MM.1S (cell line): ENCODE data around the gene NOL4L.
"Not testable (repeated sequence)": the region's sequence is repeated elsewhere in the genome, so short reads cannot be mapped to it uniquely, and the experiment has no call there.

Experiments used
- DNase-seq: peaks from one replicate; pipeline ENCODE4 v3.0.0-alpha.2; 2015
- H2AFZ ChIP-seq: fragments of 300-600 bp; sonication (generic); 2 replicates; pipeline ENCODE4 v1.6.0; 2016; ENCODE audit warnings: antibody characterized with exemption, low read length
- H3F3A ChIP-seq: fragments of 300-600 bp; sonication (generic); 2 replicates; pipeline ENCODE4 v1.6.1; 2016; ENCODE audit warnings: mild to moderate bottlenecking, antibody characterized with exemption, low read length, moderate library complexity, mixed read lengths; ENCODE audit not compliant: insufficient read depth
- H3K27ac ChIP-seq: fragments of 300-600 bp; sonication (generic); 2 replicates; pipeline ENCODE4 v1.5.1; 2016; ENCODE audit warnings: mild to moderate bottlenecking, low read length
- H3K27me3 ChIP-seq: fragments of 300-600 bp; sonication (generic); replicated peaks from 2 replicates; pipeline ENCODE4 v1.6.0; 2016; ENCODE audit warnings: low read length; ENCODE audit not compliant: insufficient read depth
- H3K36me3 ChIP-seq: fragments of 300-600 bp; sonication (generic); replicated peaks from 2 replicates; pipeline ENCODE4 v1.6.1; 2016; ENCODE audit warnings: mild to moderate bottlenecking, low read length, mixed read lengths; ENCODE audit not compliant: insufficient read depth
- H3K4me1 ChIP-seq: fragments of 300-600 bp; sonication (generic); 2 replicates; pipeline ENCODE4 v1.6.1; 2016; ENCODE audit warnings: low read length, mixed read lengths
- H3K4me2 ChIP-seq: fragments of 300-600 bp; sonication (generic); 2 replicates; pipeline ENCODE4 v1.6.0; 2016; ENCODE audit warnings: low read depth, low read length
- H3K4me3 ChIP-seq: fragments of 300-600 bp; sonication (generic); 2 replicates; pipeline ENCODE4 v1.5.1; 2016; ENCODE audit warnings: low read length, mixed read lengths
- H3K79me2 ChIP-seq: fragments of 300-600 bp; sonication (generic); 2 replicates; pipeline ENCODE4 v1.6.1; 2016; ENCODE audit warnings: mixed run types, low read length, mixed read lengths
- H3K9ac ChIP-seq: fragments of 300-600 bp; sonication (generic); 2 replicates; pipeline ENCODE4 v1.6.1; 2016; ENCODE audit warnings: low read length, mixed read lengths
- H3K9me2 ChIP-seq: fragments of 300-600 bp; sonication (generic); replicated peaks from 2 replicates; pipeline ENCODE4 v1.6.1; 2016; ENCODE audit warnings: mild to moderate bottlenecking, low read length, mixed read lengths; ENCODE audit not compliant: insufficient read depth
- H3K9me3 ChIP-seq: fragments of 300-600 bp; sonication (generic); replicated peaks from 2 replicates; pipeline ENCODE4 v1.6.1; 2016; ENCODE audit warnings: mild to moderate bottlenecking, low read length, mixed read lengths; ENCODE audit not compliant: insufficient read depth
- H4K20me1 ChIP-seq: fragments of 300-600 bp; sonication (generic); 2 replicates; pipeline ENCODE4 v1.6.1; 2016; ENCODE audit warnings: mild to moderate bottlenecking, low read length, moderate library complexity, mixed read lengths; ENCODE audit not compliant: insufficient read depth
- CTCF ChIP-seq: fragments of 300-600 bp; sonication (generic); IDR thresholded peaks from 2 replicates; pipeline ENCODE4 v1.5.1; 2016; ENCODE audit warnings: antibody characterized with exemption, low read length, mixed read lengths
- EZH2 ChIP-seq: fragments of 300-600 bp; sonication (generic); optimal IDR thresholded peaks from 2 replicates; pipeline ENCODE3; 2017; ENCODE audit warnings: low read depth, mild to moderate bottlenecking, antibody characterized with exemption, low read length, mixed read lengths
- EZH2phosphoT487 ChIP-seq: fragments of 300-600 bp; sonication (generic); IDR thresholded peaks from 2 replicates; pipeline ENCODE4 v1.6.1; 2018; ENCODE audit warnings: antibody characterized with exemption, low read length

NOL4L gene

GRCh38 chr20:32578840-32579390 is 6.2 kb downstream of the NOL4L start:
- H3K9me2 ChIP-seq = no peaks in the 10 kb centered on the region

GRCh38 chr20:32578062-32578461 is 7.1 kb downstream of the NOL4L start:
- H3K79me2 ChIP-seq, H3K9ac ChIP-seq, H3F3A ChIP-seq, H3K27ac ChIP-seq, H3K4me2 ChIP-seq, H2AFZ ChIP-seq, H3K27me3 ChIP-seq, H4K20me1 ChIP-seq, H3K9me3 ChIP-seq, DNase-seq, H3K36me3 ChIP-seq, H3K4me1 ChIP-seq, H3K4me3 ChIP-seq, H3K9me2 ChIP-seq: not testable (repeated sequence)

More at GRCh38 chr20:32578840-32579390, 6.2 kb downstream of the NOL4L start:
- H3K4me2 ChIP-seq = no peak overlapping the region
- H3K4me3 ChIP-seq = no peak overlapping the region
- H3K27me3 ChIP-seq = no peaks in the 10 kb centered on the region; the same call in 1 of the 2 replicates
- H2AFZ ChIP-seq = no peak overlapping the region
- H3K36me3 ChIP-seq = no peaks in the 10 kb centered on the region
- H3F3A ChIP-seq = no peaks in the 10 kb centered on the region
- H3K4me1 ChIP-seq = no peaks in the 10 kb centered on the region
- DNase-seq = no peak
- H4K20me1 ChIP-seq = no peaks in the 10 kb centered on the region
- H3K79me2 ChIP-seq = no peaks in the 10 kb centered on the region
- TF ChIP-seq CTCF (no peak), EZH2phosphoT487 (no peak), EZH2 (no peak)
- H3K9me3 ChIP-seq = no peaks in the 10 kb centered on the region
- no peak overlapping the region for H3K27ac ChIP-seq
- no peak overlapping the region for H3K9ac ChIP-seq

GRCh38 chr20:32577657-32578056 is 7.5 kb downstream of the NOL4L start:
- no peaks in the 10 kb centered on the region; the same call in 1 of the 2 replicates for H3K27me3 ChIP-seq
- no peaks in the 10 kb centered on the region for H3K36me3 ChIP-seq
- H3K27ac ChIP-seq = no peak overlapping the region
- H2AFZ ChIP-seq = no peak overlapping the region
- TF ChIP-seq CTCF (no peak), EZH2phosphoT487 (no peak), EZH2 (no peak)
- DNase-seq = no peak
- H4K20me1 ChIP-seq = no peaks in the 10 kb centered on the region
- H3K9ac ChIP-seq = no peak overlapping the region
- no peak overlapping the region for H3K4me2 ChIP-seq
- H3K9me2 ChIP-seq = no peaks in the 10 kb centered on the region
- no peaks in the 10 kb centered on the region for H3K4me1 ChIP-seq
- H3K9me3 ChIP-seq = no peaks in the 10 kb centered on the region
- H3K79me2 ChIP-seq = no peaks in the 10 kb centered on the region
- no peaks in the 10 kb centered on the region for H3F3A ChIP-seq
- H3K4me3 ChIP-seq = no peak overlapping the region

DNA sequence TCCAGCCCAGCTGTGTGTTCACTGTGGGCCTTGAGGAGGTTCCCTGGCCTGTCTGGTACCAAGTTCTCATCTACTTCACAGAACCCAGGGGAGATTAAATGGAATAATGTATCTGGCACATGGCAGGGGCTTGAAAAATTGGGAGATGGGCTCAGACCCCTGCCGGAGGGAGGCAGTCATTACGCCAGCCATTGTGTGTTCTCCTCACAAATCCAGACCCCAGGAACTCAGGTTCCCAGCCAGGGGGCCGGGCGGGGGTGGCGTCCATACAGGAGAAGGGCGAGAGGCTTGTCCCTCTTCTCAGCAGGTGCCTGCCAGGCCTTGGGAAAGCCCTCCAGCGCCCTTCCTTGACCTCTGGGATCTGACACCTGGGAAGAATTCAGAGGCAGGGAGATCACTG is 8.1 kb downstream of the NOL4L start:
- Histone ChIP-seq H4K20me1 (no peaks in the 10 kb centered on the region), H3K4me3 (no peak overlapping the region), H3K27me3 (no peaks in the 10 kb centered on the region; the same call in 1 of the 2 replicates), H2AFZ (no peak overlapping the region), H3K9ac (no peak overlapping the region), H3K9me2 (no peaks in the 10 kb centered on the region), H3K4me1 (no peaks in the 10 kb centered on the region), H3K4me2 (no peak overlapping the region), H3K27ac (no peak overlapping the region), H3K36me3 (no peaks in the 10 kb centered on the region), H3K79me2 (no peaks in the 10 kb centered on the region), H3F3A (no peaks in the 10 kb centered on the region), H3K9me3 (no peaks in the 10 kb centered on the region)
- DNase-seq = no peak
- TF ChIP-seq EZH2phosphoT487 (no peak), EZH2 (no peak), CTCF (no peak; the same call in 1 of the 2 replicates)
